B cell (primary cell): ENCODE results near the gene LCOR. TPM values are rescaled to one million over a fixed set of nuclear protein-coding genes. Genes with fewer than 3 reads are reported as not detected.
A peak's percentile ranks its signal among the peaks of the same experiment; 100 is the strongest.

Experiments
- ATAC-seq: fragments of 200-7000 bp; cut with Tn5 transposase; one replicate; pipeline ENCODE4 v1.10.0; 2021; ENCODE audit warnings: low read depth, mild to moderate bottlenecking, moderate number of reproducible peaks, moderate library complexity
- CTCF ChIA-PET: fragments of 350-600 bp; sonication (Branson Sonifier 250); formaldehyde crosslinking; loops from one replicate; lab custom pipeline; 2021; ENCODE audit warnings: antibody characterized with exemption, inconsistent platforms; lab: Charles Lee
- POLR2A ChIA-PET: fragments of 350-600 bp; sonication (Branson Sonifier 250); formaldehyde crosslinking; loops from one replicate; lab custom pipeline; 2021; ENCODE audit warnings: antibody characterized with exemption; lab: Charles Lee
- DNase-seq: peaks from one replicate; pipeline ENCODE4 v3.0.0; 2013
- H2AFZ ChIP-seq: 2 replicates; pipeline ENCODE4 v1.6.1; 2012; ENCODE audit warnings: mild to moderate bottlenecking, low read depth, low read length; ENCODE audit not compliant: insufficient read depth, poor library complexity, severe bottlenecking
- H3K27ac ChIP-seq, 2 donors: 1 replicate in 1 of 2; 2 replicates in 1 of 2; pipeline ENCODE4 v1.5.1; 2012 to 2013; ENCODE audit warnings: low read length in 2 of 2, mild to moderate bottlenecking in 2 of 2, moderate library complexity in 1 of 2
- H3K27me3 ChIP-seq, 4 experiments: fragments of 200-600 bp in 1 of 4; sonication (generic) in 1 of 4; replicated peaks in 1 of 4; 1 replicate in 2 of 4; 2 replicates in 2 of 4; pipeline versions ENCODE4 v1.6.1 to v1.7.0; 2013 to 2016; ENCODE audit warnings: low read length in 3 of 4, mild to moderate bottlenecking in 2 of 4, mixed read lengths in 1 of 4, moderate library complexity in 1 of 4; ENCODE audit not compliant: insufficient read depth in 4 of 4, control insufficient read depth in 3 of 4; ENCODE audit errors: control extremely low read depth in 1 of 4
- H3K36me3 ChIP-seq, 2 experiments: replicated peaks in 1 of 2; 1 replicate in 1 of 2; 2 replicates in 1 of 2; pipeline versions ENCODE4 v1.6.1 to v1.7.1; 2013; ENCODE audit warnings: low read length in 1 of 2; ENCODE audit not compliant: insufficient read depth in 2 of 2, control insufficient read depth in 1 of 2; ENCODE audit errors: control extremely low read depth in 1 of 2, extremely low read depth in 1 of 2
- H3K4me1 ChIP-seq, 2 donors: fragments of 200-600 bp in 1 of 2; sonication (generic) in 1 of 2; 1 replicate in 1 of 2; 2 replicates in 1 of 2; pipeline versions ENCODE4 v1.5.1 to v1.6.1; 2013 to 2017; ENCODE audit warnings: low read length in 2 of 2; ENCODE audit not compliant: control insufficient read depth in 2 of 2, insufficient read depth in 2 of 2
- H3K4me2 ChIP-seq: replicated peaks from 2 replicates; pipeline ENCODE3; 2012; ENCODE audit warnings: mild to moderate bottlenecking, low read depth, low read length; ENCODE audit not compliant: poor library complexity, severe bottlenecking
- H3K4me3 ChIP-seq, 5 experiments: fragments of 200-600 bp in 1 of 5; sonication (generic) in 1 of 5; 1 replicate in 3 of 5; 2 replicates in 2 of 5; pipeline versions ENCODE4 v1.5.1 to v1.7.0; 2011 to 2016; ENCODE audit warnings: low read length in 4 of 5, mild to moderate bottlenecking in 4 of 5, low read depth in 2 of 5, control low read depth in 1 of 5, moderate library complexity in 1 of 5; ENCODE audit not compliant: insufficient read depth in 1 of 5; ENCODE audit errors: control extremely low read depth in 1 of 5, extremely low read depth in 1 of 5
- H3K79me2 ChIP-seq: fragments of 200-600 bp; sonication (generic); one replicate; pipeline ENCODE4 v1.6.0; 2016; ENCODE audit warnings: low read length; ENCODE audit not compliant: control insufficient read depth, insufficient read depth
- H3K9ac ChIP-seq: fragments of 200-600 bp; sonication (generic); 2 replicates; pipeline ENCODE4 v1.6.1; 2017; ENCODE audit warnings: mild to moderate bottlenecking, low read length, moderate library complexity
- H3K9me3 ChIP-seq, 3 donors: one replicate each; pipeline versions ENCODE4 v1.6.1 to v1.7.1; 2013; ENCODE audit warnings: low read length in 2 of 3; ENCODE audit not compliant: control insufficient read depth in 2 of 3, insufficient read depth in 1 of 3; ENCODE audit errors: control extremely low read depth in 1 of 3
- H4K20me1 ChIP-seq: 2 replicates; pipeline ENCODE4 v1.6.0; 2012; ENCODE audit warnings: mild to moderate bottlenecking, low read length; ENCODE audit not compliant: insufficient read depth, control insufficient read depth, poor library complexity, severe bottlenecking
- H3K27ac Mint-ChIP-seq: one replicate; pipeline ENCODE4 v1.8.0; 2021; ENCODE audit warnings: mixed read lengths
- H3K27me3 Mint-ChIP-seq: one replicate; pipeline ENCODE4 v1.8.0; 2021; ENCODE audit warnings: mixed read lengths
- H3K4me1 Mint-ChIP-seq: one replicate; pipeline ENCODE4 v1.8.0; 2021; ENCODE audit warnings: mixed read lengths
- H3K4me3 Mint-ChIP-seq: one replicate; pipeline ENCODE4 v1.8.0; 2021; ENCODE audit warnings: mixed read lengths
- H3K9me3 Mint-ChIP-seq: one replicate; pipeline ENCODE4 v1.8.0; 2022; ENCODE audit warnings: mixed read lengths; ENCODE audit not compliant: insufficient read depth
- EZH2 ChIP-seq: IDR thresholded peaks from 2 replicates; pipeline ENCODE4 v1.6.1; 2012; ENCODE audit warnings: borderline replicate concordance, low read depth, mild to moderate bottlenecking, moderate library complexity, low read length; ENCODE audit not compliant: insufficient read depth, poor library complexity, severe bottlenecking
- WGBS: methylation state at CpG from one replicate; pipeline ENCODE4 v1.1.5; 2013; ENCODE audit warnings: missing lambda C conversion rate; ENCODE audit not compliant: insufficient coverage; 5-methylcytosine and 5-hydroxymethylcytosine counted together
- intact Hi-C: fragments of 100-400 bp; cut with micrococcal nuclease; formaldehyde crosslinking; loops from one replicate; pipeline ENCODE4 v1.10.0; 2022
- polyA plus RNA-seq: library from polyadenylated mRNA; depleted of rRNA; stranded (reverse); fragments of >200 nt; gene quantifications from 2 replicates; pipeline ENCODE4 v1.2.3, GENCODE V29; 2012
- total RNA-seq, 2 donors: library from RNA; stranded (reverse); fragments of 120-200 nt in 1 of 2; gene quantifications; 1 replicate in 1 of 2; 2 replicates in 1 of 2; pipeline versions ENCODE4 v1.2.3 to v1.2.4, GENCODE V29; 2013 to 2022
- TF ChIP-seq, protein P1 (sequence below): fragments of 200-600 bp; IDR thresholded peaks from one replicate; pipeline ENCODE4 v1.8.0; 2022; ENCODE audit warnings: antibody characterized with exemption, mild to moderate bottlenecking

The LCOR gene
- total and polyA plus RNA-seq, 2 donors (not counting 1 experiment from before 2014, with no cell fraction given), result 5.1 to 70.0 TPM

DNA sequence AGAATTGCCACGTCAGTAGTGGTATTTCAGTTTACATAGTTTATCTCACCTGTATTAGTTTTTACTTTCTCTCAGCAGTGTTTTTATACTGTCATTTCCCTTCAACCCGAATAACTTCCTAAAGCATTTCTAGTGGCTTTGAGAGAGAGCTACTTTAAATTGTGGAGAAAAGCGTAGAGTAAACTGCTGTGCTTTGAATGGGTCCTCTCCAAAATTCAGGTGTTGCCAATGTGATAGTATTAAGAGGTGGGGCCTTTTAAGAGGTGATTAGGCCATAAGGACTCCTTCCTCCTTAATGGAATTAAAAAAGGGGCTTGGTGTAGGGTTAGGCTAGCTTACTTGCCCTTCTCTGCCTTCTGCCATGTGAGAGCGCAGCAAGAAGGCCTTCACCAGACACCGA, 98.4 kb downstream of the LCOR start:
- Histone ChIP-seq H3K4me2 (no peak overlapping the region), H3K9ac (no peak overlapping the region), H2AFZ (no peak overlapping the region), H3K79me2 (peaks cover 72% of the 10 kb centered on the region), H4K20me1 (peaks cover 47% of the 10 kb centered on the region), H3K9me3 (no peaks in the 10 kb centered on the region), H3K27ac (peak overlapping the region in 1 of 2 donors; percentile 63), H3K27me3 (no peaks in the 10 kb centered on the region), H3K4me3 (no peak overlapping the region), H3K36me3 (peaks cover 5 to 19% of the 10 kb centered on the region in 2 experiments), H3K4me1 (peaks cover 0 to 5% of the 10 kb centered on the region in 2 donors)
- ATAC-seq, result no peak
- TF ChIP-seq, protein P1, sequence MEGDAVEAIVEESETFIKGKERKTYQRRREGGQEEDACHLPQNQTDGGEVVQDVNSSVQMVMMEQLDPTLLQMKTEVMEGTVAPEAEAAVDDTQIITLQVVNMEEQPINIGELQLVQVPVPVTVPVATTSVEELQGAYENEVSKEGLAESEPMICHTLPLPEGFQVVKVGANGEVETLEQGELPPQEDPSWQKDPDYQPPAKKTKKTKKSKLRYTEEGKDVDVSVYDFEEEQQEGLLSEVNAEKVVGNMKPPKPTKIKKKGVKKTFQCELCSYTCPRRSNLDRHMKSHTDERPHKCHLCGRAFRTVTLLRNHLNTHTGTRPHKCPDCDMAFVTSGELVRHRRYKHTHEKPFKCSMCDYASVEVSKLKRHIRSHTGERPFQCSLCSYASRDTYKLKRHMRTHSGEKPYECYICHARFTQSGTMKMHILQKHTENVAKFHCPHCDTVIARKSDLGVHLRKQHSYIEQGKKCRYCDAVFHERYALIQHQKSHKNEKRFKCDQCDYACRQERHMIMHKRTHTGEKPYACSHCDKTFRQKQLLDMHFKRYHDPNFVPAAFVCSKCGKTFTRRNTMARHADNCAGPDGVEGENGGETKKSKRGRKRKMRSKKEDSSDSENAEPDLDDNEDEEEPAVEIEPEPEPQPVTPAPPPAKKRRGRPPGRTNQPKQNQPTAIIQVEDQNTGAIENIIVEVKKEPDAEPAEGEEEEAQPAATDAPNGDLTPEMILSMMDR, result no peak
- no peak for TF ChIP-seq EZH2
- Mint-ChIP-seq H3K9me3 (no peaks in the 10 kb centered on the region), H3K27me3 (no peaks in the 10 kb centered on the region), H3K27ac (no peak overlapping the region), H3K4me1 (peaks cover 18% of the 10 kb centered on the region), H3K4me3 (no peak overlapping the region)
- no peak for DNase-seq
- ChIA-PET CTCF (no interaction called here), POLR2A (no interaction called here)
- intact Hi-C loops, result no loop called here
- no CpG with 5 or more reads among the region's 5 CpGs for WGBS

DNA sequence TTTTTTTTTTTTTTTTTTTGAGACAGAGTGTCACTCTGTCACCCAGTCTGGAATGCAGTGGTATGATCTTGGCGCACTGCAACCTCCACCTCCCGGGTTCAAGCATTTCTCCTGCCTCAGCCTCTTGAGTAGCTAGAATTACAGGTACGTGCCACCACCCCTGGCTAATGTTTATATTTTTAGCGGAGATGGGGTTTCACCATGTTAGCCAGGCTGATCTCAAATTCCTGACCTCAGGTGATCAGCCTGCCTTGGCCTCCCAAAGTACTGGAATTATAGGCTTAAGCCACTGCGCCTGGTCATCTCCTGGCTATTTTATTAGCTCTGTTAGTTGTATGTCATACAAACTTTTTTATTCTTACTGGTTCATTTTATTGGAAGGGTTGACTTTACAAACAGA, 103.0 kb downstream of the LCOR start:
- DNase-seq (no peak), ATAC-seq (no peak)
- POLR2A ChIA-PET, result no interaction called here
- CTCF ChIA-PET, result interaction anchor here (1.8 kb wide), 1 partner anchor 90 kb away, joined by 4 read pairs; no protein-coding TSS in a partner anchor
- no peaks in the 10 kb centered on the region for H3K27me3 ChIP-seq
- no peak overlapping the region for H3K4me2 ChIP-seq
- peaks cover 12 to 28% of the 10 kb centered on the region in 2 experiments for H3K36me3 ChIP-seq
- no peak overlapping the region for H3K27ac Mint-ChIP-seq
- 50% methylated on average over 1 of the region's 5 CpGs for WGBS
- intact Hi-C loops, result no loop called here
- no peak overlapping the region for H2AFZ ChIP-seq
- peaks cover 60% of the 10 kb centered on the region for H3K79me2 ChIP-seq
- H3K4me1 Mint-ChIP-seq, result peaks cover 15% of the 10 kb centered on the region
- peaks cover 0 to 1% (median 0%) of the 10 kb centered on the region in 3 donors for H3K9me3 ChIP-seq
- peaks cover 55% of the 10 kb centered on the region for H4K20me1 ChIP-seq
- H3K4me1 ChIP-seq, result peaks cover 0 to 5% of the 10 kb centered on the region in 2 donors
- no peaks in the 10 kb centered on the region for H3K9me3 Mint-ChIP-seq
- H3K9ac ChIP-seq, result no peak overlapping the region
- no peak overlapping the region for H3K4me3 ChIP-seq
- no peak overlapping the region for H3K4me3 Mint-ChIP-seq
- no peak for TF ChIP-seq EZH2
- TF ChIP-seq, protein P1, result no peak
- no peaks in the 10 kb centered on the region for H3K27me3 Mint-ChIP-seq
- no peak overlapping the region for H3K27ac ChIP-seq
